H9 (cell line): Measurements from ENCODE around the gene SPRN. TPM values are rescaled to one million over a fixed set of nuclear protein-coding genes. Genes with fewer than 3 reads are reported as not detected.

Source experiments
- DNase-seq: peaks from one replicate; pipeline ENCODE4 v3.0.0-alpha.2; 2017
- H2AFZ ChIP-seq: one replicate; pipeline ENCODE4 v1.6.1; 2013; ENCODE audit warnings: mild to moderate bottlenecking, low read length, control low read depth, moderate library complexity
- H2AK5ac ChIP-seq: 2 replicates; pipeline ENCODE4 v1.6.1; 2013; ENCODE audit warnings: low read length, control low read depth, mixed read lengths; ENCODE audit not compliant: insufficient read length
- H2BK120ac ChIP-seq: one replicate; pipeline ENCODE4 v1.6.1; 2013; ENCODE audit warnings: low read depth, mild to moderate bottlenecking, low read length, control low read depth, inconsistent platforms; ENCODE audit not compliant: poor library complexity, severe bottlenecking
- H2BK12ac ChIP-seq: 2 replicates; pipeline ENCODE4 v1.6.1; 2013; ENCODE audit warnings: low read length, control low read depth, mixed read lengths, low read depth; ENCODE audit not compliant: insufficient read length
- H2BK15ac ChIP-seq: 2 replicates; pipeline ENCODE4 v1.6.1; 2013; ENCODE audit warnings: low read depth, low read length, control low read depth
- H2BK20ac ChIP-seq: one replicate; pipeline ENCODE4 v1.6.1; 2013; ENCODE audit warnings: low read depth, mild to moderate bottlenecking, low read length, control low read depth, inconsistent platforms; ENCODE audit not compliant: poor library complexity, severe bottlenecking
- H2BK5ac ChIP-seq: 2 replicates; pipeline ENCODE4 v1.6.1; 2013; ENCODE audit warnings: low read length, control low read depth, mixed read lengths; ENCODE audit not compliant: insufficient read length
- H3K14ac ChIP-seq: 2 replicates; pipeline ENCODE4 v1.6.1; 2013; ENCODE audit warnings: low read length, control low read depth; ENCODE audit not compliant: insufficient read depth
- H3K18ac ChIP-seq: 2 replicates; pipeline ENCODE4 v1.6.1; 2013; ENCODE audit warnings: low read depth, mild to moderate bottlenecking, mixed read lengths, low read length, control low read depth; ENCODE audit not compliant: insufficient read length
- H3K23ac ChIP-seq: 2 replicates; pipeline ENCODE4 v1.6.1; 2013; ENCODE audit warnings: low read length, control low read depth, mixed read lengths, low read depth; ENCODE audit not compliant: insufficient read length
- H3K23me2 ChIP-seq: 2 replicates; pipeline ENCODE4 v1.6.1; 2013; ENCODE audit warnings: low read depth, mild to moderate bottlenecking, mixed read lengths, low read length, control low read depth; ENCODE audit not compliant: insufficient read length, poor library complexity, severe bottlenecking
- H3K27ac ChIP-seq: 2 replicates; pipeline ENCODE4 v1.5.1; 2013; ENCODE audit warnings: low read length, control low read depth, mixed read lengths, low read depth; ENCODE audit not compliant: insufficient read length
- H3K27me3 ChIP-seq: 2 replicates; pipeline ENCODE4 v1.6.1; 2013; ENCODE audit warnings: low read length, control low read depth, inconsistent platforms; ENCODE audit not compliant: insufficient read depth
- H3K4ac ChIP-seq: 2 replicates; pipeline ENCODE4 v1.6.1; 2013; ENCODE audit warnings: low read depth, mild to moderate bottlenecking, control low read depth, inconsistent platforms, low read length, moderate library complexity
- H3K4me1 ChIP-seq: 2 replicates; pipeline ENCODE4 v1.6.1; 2013; ENCODE audit warnings: low read length, control low read depth, inconsistent platforms; ENCODE audit not compliant: insufficient read depth
- H3K4me2 ChIP-seq: 2 replicates; pipeline ENCODE4 v1.6.1; 2013; ENCODE audit warnings: low read length, control low read depth, mixed read lengths; ENCODE audit not compliant: insufficient read length, insufficient read depth
- H3K56ac ChIP-seq: 2 replicates; pipeline ENCODE4 v1.6.1; 2013; ENCODE audit warnings: low read depth, mild to moderate bottlenecking, mixed read lengths, low read length, control low read depth; ENCODE audit not compliant: insufficient read length
- H3K79me1 ChIP-seq: 2 replicates; pipeline ENCODE4 v1.6.1; 2013; ENCODE audit warnings: low read depth, mild to moderate bottlenecking, moderate library complexity, low read length, control low read depth, inconsistent platforms; ENCODE audit not compliant: insufficient read depth, poor library complexity, severe bottlenecking
- H3K79me2 ChIP-seq: 2 replicates; pipeline ENCODE4 v1.6.1; 2013; ENCODE audit warnings: low read length, control low read depth, inconsistent platforms; ENCODE audit not compliant: insufficient read depth
- H3K9ac ChIP-seq: 2 replicates; pipeline ENCODE4 v1.6.1; 2013; ENCODE audit warnings: low read length, control low read depth, mixed read lengths; ENCODE audit not compliant: insufficient read length; ENCODE audit errors: extremely low read depth
- H3K9me3 ChIP-seq: one replicate; pipeline ENCODE4 v1.6.1; 2013; ENCODE audit warnings: low read depth, low read length, inconsistent platforms; ENCODE audit not compliant: control insufficient read depth
- H3T11ph ChIP-seq: one replicate; pipeline ENCODE4 v1.6.1; 2013; ENCODE audit warnings: mild to moderate bottlenecking, low read length, control low read depth, inconsistent platforms
- H4K20me1 ChIP-seq: one replicate; pipeline ENCODE4 v1.6.1; 2013; ENCODE audit not compliant: control insufficient read depth, insufficient read length, insufficient read depth
- H4K5ac ChIP-seq: 2 replicates; pipeline ENCODE4 v1.6.1; 2013; ENCODE audit warnings: low read depth, mild to moderate bottlenecking, mixed read lengths, low read length, control low read depth; ENCODE audit not compliant: insufficient read length
- H4K8ac ChIP-seq: replicated peaks from 2 replicates; pipeline ENCODE4 v1.6.1; 2013; ENCODE audit warnings: low read length, control low read depth, mixed read lengths, low read depth; ENCODE audit not compliant: insufficient read length
- H4K91ac ChIP-seq: 2 replicates; pipeline ENCODE4 v1.6.1; 2013; ENCODE audit warnings: low read depth, mild to moderate bottlenecking, moderate library complexity, mixed read lengths, low read length, control low read depth; ENCODE audit not compliant: insufficient read length
- H3K27ac Mint-ChIP-seq, 3 experiments: 2 replicates in 2 of 3; 3 replicates in 1 of 3; pipeline ENCODE4 v1.8.0; 2020 to 2021; ENCODE audit warnings: mixed read lengths in 3 of 3, mild to moderate bottlenecking in 1 of 3, moderate library complexity in 1 of 3
- H3K27me3 Mint-ChIP-seq: 2 replicates; pipeline ENCODE4 v1.8.0; 2021; ENCODE audit warnings: low read depth, mild to moderate bottlenecking, moderate library complexity, mixed read lengths
- H3K36me3 Mint-ChIP-seq, 3 experiments: 2 replicates in 2 of 3; 3 replicates in 1 of 3; pipeline ENCODE4 v1.8.0; 2020 to 2021; ENCODE audit warnings: low read depth in 3 of 3, mixed read lengths in 3 of 3; ENCODE audit not compliant: insufficient read depth in 1 of 3
- H3K4me1 Mint-ChIP-seq, 2 experiments: 2 replicates each; pipeline ENCODE4 v1.8.0; 2020; ENCODE audit warnings: mixed read lengths in 2 of 2
- H3K4me3 Mint-ChIP-seq, 2 experiments: 2 replicates in 1 of 2; 3 replicates in 1 of 2; pipeline ENCODE4 v1.8.0; 2020 to 2021; ENCODE audit warnings: mild to moderate bottlenecking in 2 of 2, mixed read lengths in 2 of 2, moderate library complexity in 1 of 2
- H3K9me3 Mint-ChIP-seq, 2 experiments: 2 replicates in 1 of 2; 3 replicates in 1 of 2; pipeline ENCODE4 v1.8.0; 2020; ENCODE audit warnings: mild to moderate bottlenecking in 2 of 2, mixed read lengths in 2 of 2, moderate library complexity in 1 of 2
- WGBS: extraction: QIAGEN DNeasy Blood & Tissue Kit; methylation state at CpG from one replicate; pipeline ENCODE4 v1.1.7; 2013; ENCODE audit warnings: missing lambda C conversion rate, low lambda C conversion rate, mixed read lengths; ENCODE audit not compliant: insufficient read length; ENCODE audit errors: extremely low coverage; 5-methylcytosine and 5-hydroxymethylcytosine counted together
- total RNA-seq: library from RNA; stranded (reverse); gene quantifications from 2 replicates; pipeline ENCODE4 v1.2.1, GENCODE V29; 2021
- TF ChIP-seq, protein P1 (sequence below): fragments of 200-600 bp; sonication (generic); conservative IDR thresholded peaks from 3 replicates; pipeline ENCODE4 v1.8.0; 2021; ENCODE audit warnings: antibody characterized with exemption, mild to moderate bottlenecking

Gene SPRN
- total RNA-seq, 1 experiment from 2014 or later: 0.42 TPM

DNA sequence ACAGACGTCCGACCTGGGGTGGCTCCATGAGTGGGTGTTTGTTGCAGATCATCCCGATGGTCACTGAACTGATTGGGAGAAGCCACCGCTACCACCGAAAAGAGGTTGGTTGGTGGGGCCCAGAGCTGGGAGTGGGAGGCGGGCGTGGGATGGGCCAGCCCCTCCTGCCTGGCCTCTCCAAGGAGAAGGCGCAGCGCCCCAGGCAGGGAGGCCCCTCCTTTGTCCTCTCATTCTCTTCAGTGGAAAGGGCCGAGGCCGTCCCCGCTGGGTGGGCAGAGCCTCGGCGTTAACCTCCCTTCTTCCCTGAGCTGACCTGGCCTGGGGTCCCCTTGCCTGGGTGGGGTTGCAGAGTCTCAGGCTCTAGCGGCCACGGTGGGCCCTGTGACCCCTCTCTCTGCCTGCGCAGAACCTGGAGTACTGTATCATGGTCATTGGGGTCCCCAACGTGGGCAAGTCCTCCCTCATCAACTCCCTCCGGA lies 25.3 kb downstream of the SPRN start:
- Histone ChIP-seq H2BK120ac (no peak overlapping the region), H4K8ac (no peak overlapping the region), H2BK15ac (no peak overlapping the region), H3K23me2 (peaks cover 5% of the 10 kb centered on the region), H2BK5ac (no peak overlapping the region), H3K79me1 (peaks cover 4% of the 10 kb centered on the region), H3K14ac (no peak overlapping the region), H4K5ac (no peak overlapping the region), H3K18ac (no peak overlapping the region), H3K9ac (no peak overlapping the region), H4K20me1 (no peaks in the 10 kb centered on the region), H3K27ac (no peak overlapping the region), H2AK5ac (no peak overlapping the region), H3K56ac (no peak overlapping the region), H3K79me2 (peaks cover 4% of the 10 kb centered on the region; the same call in 1 of the 2 replicates), H4K91ac (no peak overlapping the region), H2AFZ (no peak overlapping the region), H3K27me3 (no peaks in the 10 kb centered on the region), H3K4me2 (no peak overlapping the region), H3K9me3 (no peaks in the 10 kb centered on the region), H2BK12ac (no peak overlapping the region), H3K4me1 (no peaks in the 10 kb centered on the region), H3T11ph (no peak overlapping the region), H3K23ac (no peak overlapping the region), H2BK20ac (no peak overlapping the region), H3K4ac (no peak overlapping the region)
- Mint-ChIP-seq H3K4me3 (no peak overlapping the region), H3K36me3 (peaks cover 57 to 77% (median 76%) of the 10 kb centered on the region in 3 experiments), H3K9me3 (no peaks in the 10 kb centered on the region), H3K27ac (no peak overlapping the region), H3K4me1 (peaks cover 5 to 8% of the 10 kb centered on the region in 2 experiments), H3K27me3 (no peaks in the 10 kb centered on the region)
- no peak for DNase-seq
- TF ChIP-seq, protein P1, sequence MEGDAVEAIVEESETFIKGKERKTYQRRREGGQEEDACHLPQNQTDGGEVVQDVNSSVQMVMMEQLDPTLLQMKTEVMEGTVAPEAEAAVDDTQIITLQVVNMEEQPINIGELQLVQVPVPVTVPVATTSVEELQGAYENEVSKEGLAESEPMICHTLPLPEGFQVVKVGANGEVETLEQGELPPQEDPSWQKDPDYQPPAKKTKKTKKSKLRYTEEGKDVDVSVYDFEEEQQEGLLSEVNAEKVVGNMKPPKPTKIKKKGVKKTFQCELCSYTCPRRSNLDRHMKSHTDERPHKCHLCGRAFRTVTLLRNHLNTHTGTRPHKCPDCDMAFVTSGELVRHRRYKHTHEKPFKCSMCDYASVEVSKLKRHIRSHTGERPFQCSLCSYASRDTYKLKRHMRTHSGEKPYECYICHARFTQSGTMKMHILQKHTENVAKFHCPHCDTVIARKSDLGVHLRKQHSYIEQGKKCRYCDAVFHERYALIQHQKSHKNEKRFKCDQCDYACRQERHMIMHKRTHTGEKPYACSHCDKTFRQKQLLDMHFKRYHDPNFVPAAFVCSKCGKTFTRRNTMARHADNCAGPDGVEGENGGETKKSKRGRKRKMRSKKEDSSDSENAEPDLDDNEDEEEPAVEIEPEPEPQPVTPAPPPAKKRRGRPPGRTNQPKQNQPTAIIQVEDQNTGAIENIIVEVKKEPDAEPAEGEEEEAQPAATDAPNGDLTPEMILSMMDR: no peak
- no CpG with 5 or more reads among the region's 19 CpGs for WGBS
